NCI-H510A (cell line): Measurements from ENCODE around the gene NFKB1.

ENCODE experiments used
- DNase-seq: peaks from one replicate; lab custom pipeline; 2025; lab: John Stamatoyannopoulos, UW

Gene NFKB1

GRCh38 chr4:102494603-102495002 is 6.6 kb upstream of the NFKB1 start:
- DNase-seq: no peak

GRCh38 chr4:102497986-102498385 is 3.2 kb upstream of the NFKB1 start:
- DNase-seq: no peak

DNA sequence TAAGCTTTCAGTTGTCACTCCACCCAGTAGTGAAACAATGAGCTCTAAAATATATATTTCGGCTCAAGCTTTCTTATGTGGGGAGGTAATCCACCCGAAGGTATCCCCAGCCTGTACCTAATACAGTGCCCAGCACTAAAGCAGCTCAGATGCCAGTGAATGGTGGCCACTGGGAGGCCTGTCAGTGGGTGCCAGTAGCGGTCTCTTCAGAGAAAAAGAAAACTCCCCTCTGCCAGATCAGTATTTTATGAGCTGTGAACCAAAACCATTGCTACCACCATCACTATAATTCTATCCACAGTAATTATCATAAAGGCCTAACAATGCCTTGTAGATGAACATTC is 835 bp upstream of the NFKB1 start:
- no peak for DNase-seq

GRCh38 chr4:102501447-102501696 is 213 bp downstream of the NFKB1 start:
- DNase-seq: no peak

DNA sequence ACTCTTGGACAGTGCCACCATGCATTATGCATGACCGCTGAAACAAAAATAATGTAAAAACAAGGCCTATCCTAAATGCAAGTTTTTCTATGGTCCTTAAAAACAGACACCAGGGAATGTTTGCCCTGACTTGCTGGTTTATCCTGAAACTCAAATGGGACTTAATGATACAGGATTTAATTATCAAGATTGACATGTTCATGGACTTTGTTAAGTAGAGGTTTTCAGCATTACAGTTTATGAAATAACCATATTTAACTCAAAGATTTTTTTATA is 1.3 kb downstream of the NFKB1 start:
- DNase-seq: no peak

DNA sequence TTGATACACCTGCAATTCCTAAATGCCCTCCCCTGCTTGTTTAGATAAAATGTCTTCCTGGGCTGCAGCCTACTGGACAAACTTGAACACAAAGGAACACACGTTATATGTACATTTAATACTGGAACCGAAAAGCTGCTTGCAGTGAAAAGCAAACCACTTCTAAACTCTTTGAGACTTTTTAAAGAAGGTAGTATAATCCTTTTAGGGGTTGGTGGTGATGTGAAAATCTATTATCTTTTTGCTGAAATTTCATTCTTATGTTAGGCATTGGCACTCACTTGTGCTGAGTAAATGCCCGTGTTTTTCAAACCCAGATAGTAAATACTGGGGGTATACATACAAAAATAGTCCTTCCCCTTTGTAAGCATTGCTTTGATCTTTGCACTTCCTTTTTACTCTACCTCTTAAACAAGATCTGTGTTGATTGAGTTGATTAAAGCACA is 2.2 kb downstream of the NFKB1 start:
- DNase-seq: no peak

DNA sequence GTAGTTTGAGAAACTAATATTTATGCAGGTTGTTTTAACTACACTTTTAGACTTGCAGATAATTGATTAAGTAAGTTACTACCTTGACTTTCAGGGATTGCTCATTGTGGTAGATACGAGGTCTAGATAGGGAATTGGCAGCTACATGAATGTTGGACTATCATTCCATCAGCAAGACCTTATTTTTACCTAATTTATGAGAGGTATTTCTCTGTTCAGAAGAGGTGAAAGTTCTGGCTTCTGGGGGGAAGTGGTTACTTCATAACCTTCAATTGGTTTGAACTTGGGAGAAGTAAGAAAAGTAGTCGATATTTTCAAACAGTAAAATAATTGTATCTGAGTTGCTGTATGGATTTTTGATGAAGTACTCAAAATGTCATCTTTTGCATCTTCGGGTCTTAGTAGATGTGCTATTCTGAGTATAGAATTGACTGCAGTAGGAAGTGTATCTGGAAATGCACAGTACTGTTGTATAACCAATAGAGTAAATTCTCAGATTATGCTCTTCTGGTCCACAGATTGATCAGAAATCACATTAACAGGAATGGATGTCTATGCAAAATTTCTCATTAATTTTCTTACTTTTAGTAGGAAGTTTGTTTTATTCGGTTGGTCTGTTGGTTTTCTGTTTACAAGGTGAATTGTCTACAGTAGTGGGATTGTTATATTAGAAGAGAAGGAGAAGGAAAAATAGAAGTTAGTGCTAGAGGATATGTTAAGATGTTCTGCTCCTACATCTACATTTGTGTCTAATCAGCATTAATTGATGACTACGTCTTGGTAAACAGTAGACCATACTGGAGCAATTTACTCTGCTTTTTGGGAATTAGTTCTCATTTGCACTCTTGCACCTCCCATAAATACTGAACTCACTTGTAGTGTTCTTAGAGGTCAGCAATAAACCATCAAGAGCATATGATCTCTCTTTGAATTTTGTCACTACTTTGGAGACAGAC is 3.0 kb downstream of the NFKB1 start:
- DNase-seq: no peak

DNA sequence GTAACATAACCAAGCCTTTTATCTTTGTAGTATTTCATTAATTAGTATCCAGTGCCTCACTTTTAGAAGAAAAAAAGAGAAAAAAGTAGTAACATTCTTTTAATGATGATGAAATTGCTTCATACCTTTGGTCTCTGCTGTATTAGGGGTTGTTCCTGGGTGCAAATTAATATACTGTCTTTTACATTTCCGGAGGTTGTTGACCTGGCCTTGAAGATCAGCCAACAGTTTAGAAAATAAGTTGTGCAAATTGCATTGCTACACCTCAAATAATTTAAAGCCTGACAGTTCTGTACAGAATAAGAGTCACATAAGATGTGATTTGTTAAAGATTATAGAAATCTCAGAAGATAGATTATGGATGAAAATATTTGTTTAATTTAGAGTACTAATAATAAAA is 3.8 kb downstream of the NFKB1 start:
- no peak for DNase-seq

GRCh38 chr4:102505708-102506107 is 4.5 kb downstream of the NFKB1 start:
- DNase-seq: no peak

GRCh38 chr4:102506523-102506922 is 5.4 kb downstream of the NFKB1 start:
- no peak for DNase-seq

GRCh38 chr4:102511830-102512605 is 10.9 kb downstream of the NFKB1 start:
- DNase-seq: no peak

- DNase-seq: no peak
These were observed 13.3 kb downstream of the NFKB1 start for GRCh38 chr4:102514298-102514964.

DNA sequence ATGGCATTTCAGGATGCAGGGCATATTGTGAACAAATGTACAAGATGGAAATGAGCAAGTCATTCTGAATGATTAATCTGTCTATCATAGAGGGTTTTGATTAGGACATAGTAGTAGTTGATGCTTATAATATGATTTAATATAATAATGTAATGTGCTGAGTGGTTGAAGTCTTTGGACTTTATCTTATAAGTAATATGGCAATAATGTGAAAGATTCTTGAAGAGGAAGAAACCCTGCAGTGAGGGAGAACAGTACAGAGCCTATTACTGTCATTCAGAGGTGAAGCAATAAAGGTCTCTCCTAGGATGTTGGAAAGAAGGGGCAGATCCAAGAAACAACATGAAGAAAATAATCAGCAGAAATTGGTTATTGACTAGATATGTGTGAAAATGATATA is 16.6 kb downstream of the NFKB1 start:
- DNase-seq: no peak

GRCh38 chr4:102518703-102519131 is 17.6 kb downstream of the NFKB1 start:
- no peak for DNase-seq

- no peak for DNase-seq
These were observed 18.8 kb downstream of the NFKB1 start for GRCh38 chr4:102519925-102520324.

- no peak for DNase-seq
These were observed 20.4 kb downstream of the NFKB1 start for GRCh38 chr4:102521570-102521969.

GRCh38 chr4:102522031-102522440 is 20.9 kb downstream of the NFKB1 start:
- DNase-seq: no peak

DNA sequence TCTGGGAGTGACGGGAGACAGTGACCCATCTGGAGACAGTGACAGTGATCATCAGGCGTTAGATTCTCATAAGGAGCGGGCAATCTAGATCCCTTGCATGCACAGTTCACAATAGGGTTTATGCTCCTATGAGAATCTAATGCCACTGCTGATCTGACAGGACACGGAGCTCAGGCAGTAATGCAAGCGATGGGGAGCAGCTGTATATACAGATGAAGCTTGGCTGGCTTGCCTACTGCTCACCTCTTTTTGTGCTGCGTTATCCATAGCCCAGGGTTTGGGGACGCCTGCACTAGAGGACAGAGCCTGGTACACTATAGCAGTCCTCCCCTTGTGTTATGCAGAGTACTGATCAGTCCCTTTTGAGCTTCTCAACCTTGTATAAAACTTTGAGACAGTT is 23.5 kb downstream of the NFKB1 start:
- no peak for DNase-seq

DNA sequence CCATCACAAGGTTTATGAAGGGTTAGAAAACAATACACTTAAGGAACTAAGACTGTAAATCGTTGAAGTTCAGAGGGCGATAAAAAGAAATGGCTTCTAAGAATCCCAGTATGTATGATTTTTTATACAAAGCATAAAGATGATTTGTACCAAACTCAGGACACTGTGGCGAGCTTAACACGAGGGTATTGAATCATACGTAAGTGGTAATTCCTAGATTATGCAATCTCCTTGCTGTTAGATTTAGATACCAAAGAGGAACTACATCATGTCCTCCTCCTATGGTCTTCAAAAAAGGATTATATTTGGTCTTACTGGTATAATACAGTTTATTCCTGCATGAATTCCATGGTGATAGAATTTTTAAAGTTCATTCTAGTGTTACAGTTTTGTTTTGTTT is 23.9 kb downstream of the NFKB1 start:
- DNase-seq: no peak

DNA sequence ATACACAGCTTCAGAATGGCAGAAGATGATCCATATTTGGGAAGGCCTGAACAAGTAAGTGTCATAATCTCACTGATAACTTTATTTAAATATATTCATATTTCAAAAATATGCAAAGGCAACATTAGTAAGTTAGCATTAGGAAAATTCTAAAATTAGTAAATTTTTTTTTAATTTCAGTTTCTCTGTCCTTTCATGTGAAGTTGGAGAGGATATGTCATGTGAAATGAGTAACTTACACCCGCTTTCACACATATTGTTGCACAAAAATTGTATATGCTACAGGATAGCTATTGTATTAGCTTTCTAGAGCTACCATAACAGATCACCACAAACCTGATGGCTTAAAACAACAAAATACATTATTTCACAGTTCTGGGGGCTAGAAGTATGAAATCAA is 24.3 kb downstream of the NFKB1 start:
- no peak for DNase-seq

DNA sequence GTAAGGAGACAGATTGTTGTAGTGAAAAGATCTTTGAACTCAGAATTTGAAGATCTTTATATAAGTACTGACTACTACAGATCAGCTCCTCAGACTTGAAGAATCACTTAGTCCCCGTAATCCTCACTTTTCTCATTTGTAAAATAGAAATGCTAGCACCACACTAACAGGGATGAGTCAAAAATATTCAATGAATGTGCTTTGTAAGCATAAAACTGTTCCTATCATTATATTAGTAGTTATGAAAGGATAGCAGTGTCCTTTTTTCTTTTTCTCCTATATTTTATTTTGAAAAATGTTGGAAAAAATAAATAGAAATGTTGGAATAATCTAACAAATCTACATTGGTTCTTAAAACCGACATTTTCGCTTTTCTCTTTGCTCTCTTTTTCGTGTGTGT is 25.4 kb downstream of the NFKB1 start:
- DNase-seq: no peak

DNA sequence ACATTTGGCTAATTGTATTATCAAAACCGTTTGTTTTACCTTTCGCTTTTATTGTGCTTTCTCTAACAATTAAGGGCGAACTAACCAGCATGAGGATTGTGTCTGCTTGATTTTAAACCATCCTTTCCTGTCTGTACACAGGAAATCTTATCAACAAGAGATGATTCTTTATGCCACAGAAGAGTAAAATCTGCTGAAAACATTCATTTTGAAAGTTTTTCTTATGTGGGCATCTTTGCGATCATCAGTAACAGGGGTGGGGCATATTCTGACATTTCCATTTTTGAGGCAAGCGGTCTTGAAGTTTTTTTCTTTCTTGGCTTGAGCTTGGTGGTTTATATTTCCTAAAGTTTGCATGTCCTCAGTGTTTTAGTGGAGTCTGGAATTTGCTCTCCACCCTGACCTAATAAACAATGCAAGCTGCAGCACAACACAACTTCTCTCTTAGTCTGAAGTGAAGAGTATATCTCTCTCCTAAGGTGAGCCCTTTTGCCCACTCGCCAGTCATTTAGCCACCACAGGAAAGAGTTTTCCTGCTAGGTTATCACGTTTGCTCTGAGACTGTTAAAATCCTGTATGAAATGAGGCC is 26.6 kb downstream of the NFKB1 start:
- DNase-seq: no peak

- DNase-seq: no peak
These were observed 28.8 kb downstream of the NFKB1 start for GRCh38 chr4:102529977-102530376.
